ENCODE measurements around the gene FAM110D. TPM values are rescaled to one million over a fixed set of nuclear protein-coding genes. Genes with fewer than 3 reads are reported as not detected.

FAM110D gene
- total and polyA plus RNA-seq, 7 donors = 1.2 to 2.9 (median 1.4) TPM

GRCh38 chr1:26197301-26197700 lies 38.4 kb downstream of the FAM110D start:
- intact Hi-C loops (cut with DNase I) = no loop called here
- no peak for ATAC-seq
- no peak for DNase-seq
- Histone ChIP-seq H3K4me1 (no peaks in the 10 kb centered on the region), H3K36me3 (ENCODE audit: insufficient read depth in 1 of 2, low read depth in 1 of 2) (no peaks in the 10 kb centered on the region), H3K27ac (no peak overlapping the region), H3K9me3 (no peaks in the 10 kb centered on the region), H3K27me3 (ENCODE audit: insufficient read depth in 3 of 3, low read length in 2 of 3) (no peaks in the 10 kb centered on the region), H3K4me3 (no peak overlapping the region)
- TF ChIP-seq, protein P1, sequence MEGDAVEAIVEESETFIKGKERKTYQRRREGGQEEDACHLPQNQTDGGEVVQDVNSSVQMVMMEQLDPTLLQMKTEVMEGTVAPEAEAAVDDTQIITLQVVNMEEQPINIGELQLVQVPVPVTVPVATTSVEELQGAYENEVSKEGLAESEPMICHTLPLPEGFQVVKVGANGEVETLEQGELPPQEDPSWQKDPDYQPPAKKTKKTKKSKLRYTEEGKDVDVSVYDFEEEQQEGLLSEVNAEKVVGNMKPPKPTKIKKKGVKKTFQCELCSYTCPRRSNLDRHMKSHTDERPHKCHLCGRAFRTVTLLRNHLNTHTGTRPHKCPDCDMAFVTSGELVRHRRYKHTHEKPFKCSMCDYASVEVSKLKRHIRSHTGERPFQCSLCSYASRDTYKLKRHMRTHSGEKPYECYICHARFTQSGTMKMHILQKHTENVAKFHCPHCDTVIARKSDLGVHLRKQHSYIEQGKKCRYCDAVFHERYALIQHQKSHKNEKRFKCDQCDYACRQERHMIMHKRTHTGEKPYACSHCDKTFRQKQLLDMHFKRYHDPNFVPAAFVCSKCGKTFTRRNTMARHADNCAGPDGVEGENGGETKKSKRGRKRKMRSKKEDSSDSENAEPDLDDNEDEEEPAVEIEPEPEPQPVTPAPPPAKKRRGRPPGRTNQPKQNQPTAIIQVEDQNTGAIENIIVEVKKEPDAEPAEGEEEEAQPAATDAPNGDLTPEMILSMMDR (IDR thresholded peaks at IDR 0.05) = no peak
- WGBS, 3 donors = 89 to 91% (median 91%) methylated on average over 3 of the region's 3 CpGs

- Histone ChIP-seq H3K4me1 (no peaks in the 10 kb centered on the region), H3K9me3 (no peaks in the 10 kb centered on the region), H3K27me3 (ENCODE audit: insufficient read depth in 3 of 3, low read length in 2 of 3) (no peaks in the 10 kb centered on the region), H3K36me3 (ENCODE audit: insufficient read depth in 1 of 2, low read depth in 1 of 2) (no peaks in the 10 kb centered on the region), H3K4me3 (no peak overlapping the region), H3K27ac (no peak overlapping the region)
- TF ChIP-seq, protein P1 (IDR thresholded peaks at IDR 0.05) = no peak
- no peak for ATAC-seq
- intact Hi-C loops (cut with DNase I) = no loop called here
- no peak for DNase-seq
- WGBS, 3 donors = 86 to 91% (median 88%) methylated on average over 8 to 11 of the region's 11 CpGs
Observed at GRCh38 chr1:26197813-26198212, 38.9 kb downstream of the FAM110D start.

GRCh38 chr1:26200413-26200812 lies 41.5 kb downstream of the FAM110D start:
- ATAC-seq = no peak
- WGBS, 3 donors = 85 to 90% (median 87%) methylated on average over 5 of the region's 5 CpGs

DNA sequence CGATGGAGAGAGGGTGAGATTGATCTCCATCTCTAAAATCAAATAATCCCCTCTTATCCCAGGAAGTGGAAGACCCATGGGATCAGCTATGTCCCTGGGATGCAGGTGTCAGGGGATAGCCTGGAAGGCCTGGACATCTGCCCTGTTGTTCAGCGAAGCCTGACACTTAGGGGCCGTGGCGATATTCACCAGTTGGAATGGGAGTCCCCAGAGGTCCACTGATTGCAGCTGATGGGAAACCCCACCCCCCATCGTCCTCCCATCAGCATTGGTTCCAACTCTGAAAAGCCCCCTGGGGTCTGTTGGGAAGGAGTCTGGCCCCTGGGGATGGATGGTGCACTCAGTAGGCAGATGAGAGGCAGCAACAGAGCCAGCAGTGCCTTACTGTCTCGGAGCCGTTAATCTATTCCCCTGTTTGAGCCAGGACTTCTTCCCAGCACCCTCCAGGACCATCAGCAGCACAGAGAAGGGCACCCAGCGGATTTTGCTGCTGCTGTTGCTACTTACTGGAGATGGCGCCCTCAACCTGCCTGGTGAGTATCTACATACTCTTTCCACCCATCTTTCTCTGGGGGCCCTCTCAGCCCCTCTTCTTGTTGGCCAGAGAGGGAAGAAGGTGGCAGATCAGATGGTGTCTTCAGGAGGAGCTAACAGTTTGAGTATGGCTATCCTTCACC lies 44.9 kb downstream of the FAM110D start:
- Histone ChIP-seq H3K4me1 (no peaks in the 10 kb centered on the region), H3K27ac (no peak overlapping the region)
- 61 to 64% (median 62%) methylated on average over 9 of the region's 9 CpGs for WGBS, 3 donors

More at GRCh38 chr1:26200413-26200812, 41.5 kb downstream of the FAM110D start:
- Histone ChIP-seq H3K9me3 (no peaks in the 10 kb centered on the region), H3K4me1 (no peaks in the 10 kb centered on the region), H3K36me3 (ENCODE audit: insufficient read depth in 1 of 2, low read depth in 1 of 2) (no peaks in the 10 kb centered on the region), H3K4me3 (no peak overlapping the region), H3K27ac (no peak overlapping the region), H3K27me3 (ENCODE audit: insufficient read depth in 3 of 3, low read length in 2 of 3) (no peaks in the 10 kb centered on the region)
- intact Hi-C loops (cut with DNase I) = loop anchor here in 1 of 2 donors (2.0 kb wide), 1 partner anchor 58 kb away; no protein-coding TSS in a partner anchor
- TF ChIP-seq, protein P1 (IDR thresholded peaks at IDR 0.05) = no peak
- no peak for DNase-seq

More for the DNA sequence above, 44.9 kb downstream of the FAM110D start:
- Histone ChIP-seq H3K36me3 (ENCODE audit: insufficient read depth in 1 of 2, low read depth in 1 of 2) (no peaks in the 10 kb centered on the region), H3K27me3 (ENCODE audit: insufficient read depth in 3 of 3, low read length in 2 of 3) (no peaks in the 10 kb centered on the region), H3K4me3 (no peak overlapping the region), H3K9me3 (no peaks in the 10 kb centered on the region)
- TF ChIP-seq, protein P1 (IDR thresholded peaks at IDR 0.05) = no peak
- DNase-seq = no peak
- no peak for ATAC-seq
- intact Hi-C loops (cut with DNase I) = no loop called here

Measured in psoas muscle (tissue), 8 donors.